SK-N-SH (cell line): ENCODE data around the gene F2R. TPM values are rescaled to one million over a fixed set of nuclear protein-coding genes. Genes with fewer than 3 reads are reported as not detected.

Experiments used
- CTCF ChIA-PET: fragments of 300-600, 350-600 bp; formaldehyde crosslinking; extraction: SDS; loops from one replicate; lab custom pipeline; 2021; lab: Yijun Ruan, JAX
- POLR2A ChIA-PET: fragments of 350-600 bp; sonication (Branson Sonifier 250); formaldehyde crosslinking; extraction: SDS; loops from one replicate; lab custom pipeline; 2020; ENCODE audit warnings: antibody characterized with exemption, inconsistent platforms; lab: Yijun Ruan, JAX
- DNase-seq: peaks from one replicate; pipeline ENCODE4 v3.0.0; 2012
- H2AFZ ChIP-seq: fragments of 200-600 bp; sonication (generic); 2 replicates; pipeline ENCODE4 v1.8.1; 2016; ENCODE audit warnings: antibody characterized with exemption, mild to moderate bottlenecking, low read depth
- H3F3A ChIP-seq: fragments of 200-600 bp; sonication (generic); replicated peaks from 2 replicates; pipeline ENCODE3; 2016; ENCODE audit warnings: antibody characterized with exemption, mild to moderate bottlenecking; ENCODE audit not compliant: insufficient read depth
- H3K27ac ChIP-seq, 2 experiments: fragments of 200-500 bp in 1 of 2; fragments of 200-600 bp in 1 of 2; sonication (Bioruptor generic) in 1 of 2; sonication (generic), shearing (Covaris generic) in 1 of 2; 2 replicates each; pipeline versions ENCODE4 v1.5.1 to v1.6.1; 2014 to 2016; ENCODE audit warnings: low read depth in 2 of 2, inconsistent platforms in 1 of 2, low read length in 1 of 2, mild to moderate bottlenecking in 1 of 2, mixed read lengths in 1 of 2
- H3K27me3 ChIP-seq: fragments of 200-600 bp; sonication (generic), shearing (Covaris generic); 2 replicates; pipeline ENCODE4 v1.6.1; 2016; ENCODE audit warnings: mixed run types; ENCODE audit not compliant: insufficient read depth
- H3K36me3 ChIP-seq, 2 experiments: fragments of 200-500 bp in 1 of 2; fragments of 200-600 bp in 1 of 2; sonication (Bioruptor generic) in 1 of 2; sonication (generic) in 1 of 2; replicated peaks in 1 of 2; 2 replicates each; pipeline versions ENCODE3 to v1.5.1; 2014 to 2016; ENCODE audit warnings: low read length in 1 of 2, mild to moderate bottlenecking in 1 of 2; ENCODE audit not compliant: insufficient read depth in 2 of 2, control insufficient read depth in 1 of 2
- H3K4me1 ChIP-seq, 2 experiments: fragments of 200-500 bp in 1 of 2; fragments of 200-600 bp in 1 of 2; sonication (Bioruptor generic) in 1 of 2; sonication (generic), shearing (Covaris generic) in 1 of 2; 2 replicates each; pipeline versions ENCODE4 v1.5.1 to v1.6.1; 2014 to 2016; ENCODE audit warnings: low read depth in 1 of 2, low read length in 1 of 2, mixed run types in 1 of 2; ENCODE audit not compliant: insufficient read depth in 2 of 2, control insufficient read depth in 1 of 2
- H3K4me2 ChIP-seq: fragments of 200-600 bp; sonication (generic), shearing (Covaris generic); 2 replicates; pipeline ENCODE4 v1.6.1; 2017; ENCODE audit warnings: mixed run types
- H3K4me3 ChIP-seq, 2 experiments: fragments of 200-500 bp in 1 of 2; fragments of 200-600 bp in 1 of 2; sonication (Bioruptor generic) in 1 of 2; sonication (generic), shearing (Covaris generic) in 1 of 2; 2 replicates each; pipeline versions ENCODE4 v1.5.1 to v1.8.1; 2014 to 2016; ENCODE audit warnings: low read depth in 2 of 2, inconsistent platforms in 1 of 2, low read length in 1 of 2, mild to moderate bottlenecking in 1 of 2, mixed read lengths in 1 of 2, moderate library complexity in 1 of 2
- H3K79me2 ChIP-seq: fragments of 200-600 bp; sonication (generic); 2 replicates; pipeline ENCODE4 v1.8.1; 2017; ENCODE audit warnings: mild to moderate bottlenecking; ENCODE audit not compliant: insufficient read depth
- H3K9ac ChIP-seq: fragments of 200-600 bp; sonication (generic); 2 replicates; pipeline ENCODE4 v1.6.1; 2017; ENCODE audit warnings: mixed run types
- H3K9me2 ChIP-seq: fragments of 200-600 bp; sonication (generic); 2 replicates; pipeline ENCODE4 v1.6.1; 2017; ENCODE audit warnings: mixed run types
- H3K9me3 ChIP-seq: fragments of 200-600 bp; sonication (generic); 2 replicates; pipeline ENCODE4 v1.6.1; 2017; ENCODE audit warnings: mixed run types, mild to moderate bottlenecking, moderate library complexity
- H4K20me1 ChIP-seq: fragments of 200-600 bp; sonication (generic); 2 replicates; pipeline ENCODE4 v1.6.1; 2017; ENCODE audit warnings: mild to moderate bottlenecking, mixed run types; ENCODE audit not compliant: insufficient read depth
- FOXJ3 ChIP-seq: sonication (generic); formaldehyde crosslinking; IDR thresholded peaks from 2 replicates; pipeline ENCODE4 v1.5.1; 2020; ENCODE audit warnings: mild to moderate bottlenecking, missing genetic modification reagents
- GATA2 ChIP-seq: sonication (generic); formaldehyde crosslinking; IDR thresholded peaks from 2 replicates; pipeline ENCODE4 v1.5.0; 2020; ENCODE audit warnings: mild to moderate bottlenecking, missing genetic modification reagents
- JUND ChIP-seq: IDR thresholded peaks from 2 replicates; pipeline ENCODE4 v1.4.0; 2012
- NRF1 ChIP-seq: IDR thresholded peaks from 2 replicates; pipeline ENCODE4 v1.6.1; 2012; ENCODE audit warnings: low read depth, mild to moderate bottlenecking, low read length
- PBX3 ChIP-seq: IDR thresholded peaks from 2 replicates; pipeline ENCODE4; 2012
- RCOR1 ChIP-seq: fragments of 150-350 bp; IDR thresholded peaks from 2 replicates; pipeline ENCODE4 v1.6.1; 2017; ENCODE audit warnings: antibody characterized with exemption, low read length
- REST ChIP-seq: IDR thresholded peaks from 2 replicates; pipeline ENCODE4 v1.6.1; 2012; ENCODE audit warnings: mild to moderate bottlenecking, low read depth, low read length, moderate library complexity
- RFX5 ChIP-seq: IDR thresholded peaks from 2 replicates; pipeline ENCODE4 v1.6.1; 2012; ENCODE audit warnings: mild to moderate bottlenecking, improper control_type of control experiment, low read length
- TAF1 ChIP-seq: IDR thresholded peaks from 2 replicates; pipeline ENCODE4 v1.6.1; 2012; ENCODE audit warnings: low read depth, mild to moderate bottlenecking, low read length, moderate library complexity, borderline replicate concordance
- TEAD4 ChIP-seq: IDR thresholded peaks from 2 replicates; pipeline ENCODE4 v1.4.0; 2012; ENCODE audit warnings: mild to moderate bottlenecking, borderline replicate concordance; ENCODE audit not compliant: insufficient read depth
- USF1 ChIP-seq: IDR thresholded peaks from 2 replicates; pipeline ENCODE4 v1.4.0; 2012; ENCODE audit warnings: low read depth, borderline replicate concordance
- USF2 ChIP-seq: fragments of 150-350 bp; IDR thresholded peaks from 2 replicates; pipeline ENCODE4 v1.6.1; 2017; ENCODE audit warnings: antibody characterized with exemption, low read length, low read depth, borderline replicate concordance
- WGBS: methylation state at CpG from one replicate; pipeline ENCODE4 v1.1.6; 2017; ENCODE audit warnings: low lambda C conversion rate; 5-methylcytosine and 5-hydroxymethylcytosine counted together
- polyA plus RNA-seq, 3 experiments: library from polyadenylated mRNA; depleted of rRNA; stranded (reverse); fragments of >200 nt; gene quantifications; 2 replicates each; pipeline ENCODE4 v1.2.3, GENCODE V29; 2012

Gene F2R
- polyA plus RNA-seq, 1 of the 3 experiments (the other 2 are of a cell fraction), result 212 TPM

- WGBS, result 92% methylated on average over 1 of the region's 1 CpG
- Histone ChIP-seq H3K79me2 (no peaks in the 10 kb centered on the region), H3K4me1 (peaks cover 0 to 7% of the 10 kb centered on the region in 2 experiments; a peak in 2 of 4 replicates), H3K4me3 (no peak overlapping the region), H3K9ac (no peak overlapping the region), H4K20me1 (no peaks in the 10 kb centered on the region), H3K9me3 (no peaks in the 10 kb centered on the region), H3K27ac (no peak overlapping the region), H2AFZ (no peak overlapping the region), H3K36me3 (no peaks in the 10 kb centered on the region), H3K9me2 (no peaks in the 10 kb centered on the region), H3F3A (no peaks in the 10 kb centered on the region)
- DNase-seq, result no peak
- CTCF ChIA-PET, result no interaction called here
- TF ChIP-seq RFX5 (no peak), JUND (no peak), NRF1 (no peak), USF1 (no peak), GATA2 (CRISPR knock-in tag) (no peak), TAF1 (no peak), REST (no peak), RCOR1 (no peak), PBX3 (no peak), TEAD4 (no peak), FOXJ3 (no peak), USF2 (no peak)
- TF ChIP-seq, all 33 proteins: peak for 0
- H3K27me3 ChIP-seq, result no peaks in the 10 kb centered on the region
- H3K4me2 ChIP-seq, result no peak overlapping the region
- POLR2A ChIA-PET, result no interaction called here
Measured at GRCh38 chr5:76675364-76675763, 40.6 kb upstream of the F2R start.
